Activated CD8-positive, alpha-beta T cell treated with anti-CD3 and anti-CD28 coated beads for 36 hours (primary cell): ENCODE measurements around the gene CRYGN. TPM values are rescaled to one million over a fixed set of nuclear protein-coding genes. Genes with fewer than 3 reads are reported as not detected.

Experiments used
- ATAC-seq: fragments of 200-7000 bp; cut with Tn5 transposase; one replicate; pipeline ENCODE4 v1.10.0; 2021; ENCODE audit warnings: mild to moderate bottlenecking, moderate library complexity
- CTCF ChIA-PET: fragments of 350-600 bp; sonication (Branson Sonifier 250); formaldehyde crosslinking; loops from one replicate; lab custom pipeline; 2021; ENCODE audit warnings: antibody characterized with exemption; lab: Charles Lee
- POLR2A ChIA-PET: fragments of 350-600 bp; sonication (Branson Sonifier 250); formaldehyde crosslinking; loops from one replicate; lab custom pipeline; 2021; ENCODE audit warnings: antibody characterized with exemption; lab: Charles Lee
- DNase-seq: peaks from one replicate; pipeline ENCODE4 v3.0.0-alpha.2; 2020
- H3K27ac Mint-ChIP-seq: one replicate; pipeline ENCODE4 v1.8.0; 2021; ENCODE audit warnings: mild to moderate bottlenecking, mixed read lengths
- H3K27me3 Mint-ChIP-seq: one replicate; pipeline ENCODE4 v1.8.0; 2021; ENCODE audit warnings: mixed read lengths
- H3K36me3 Mint-ChIP-seq: one replicate; pipeline ENCODE4 v1.8.0; 2021; ENCODE audit warnings: low read depth, mixed read lengths
- H3K4me1 Mint-ChIP-seq: one replicate; pipeline ENCODE4 v1.8.0; 2021; ENCODE audit warnings: low read depth, mixed read lengths
- H3K4me3 Mint-ChIP-seq: one replicate; pipeline ENCODE4 v1.8.0; 2021; ENCODE audit warnings: mild to moderate bottlenecking, moderate library complexity, mixed read lengths
- H3K9me3 Mint-ChIP-seq: one replicate; pipeline ENCODE4 v1.8.0; 2021; ENCODE audit warnings: mixed read lengths
- intact Hi-C: fragments of 100-400 bp; cut with micrococcal nuclease; formaldehyde crosslinking; loops from one replicate; pipeline ENCODE4 v1.10.0; 2022
- total RNA-seq, 2 experiments: library from RNA; stranded (reverse); gene quantifications; one replicate each; pipeline ENCODE4 v1.2.3, GENCODE V29; 2021
- TF ChIP-seq, protein P1 (sequence below): fragments of 200-600 bp; IDR thresholded peaks from one replicate; pipeline ENCODE4 v1.8.0; 2022; ENCODE audit warnings: antibody characterized with exemption, mild to moderate bottlenecking

CRYGN gene
- total RNA-seq, 2 experiments from 2014 or later = 0.16 to 0.90 TPM

DNA sequence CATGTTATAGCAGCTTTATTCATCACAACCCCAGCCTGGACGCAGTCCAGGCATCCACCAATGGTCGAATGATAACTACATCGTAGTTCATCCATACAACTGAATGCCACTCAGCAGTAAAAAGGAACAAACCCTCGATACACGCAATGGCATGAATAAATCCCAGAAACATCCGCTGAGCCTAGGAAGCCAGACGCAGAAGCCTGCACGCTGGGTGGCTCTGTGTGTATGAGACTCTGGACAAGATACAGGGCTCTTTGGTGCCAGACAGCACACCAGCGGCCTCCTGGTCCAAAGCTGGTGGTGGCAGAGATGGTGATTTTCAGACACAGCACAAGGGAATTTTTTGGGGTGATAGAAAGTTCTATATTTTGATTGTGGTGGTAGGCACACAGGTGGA is 10.0 kb upstream of the CRYGN start:
- Mint-ChIP-seq H3K27me3 (peaks cover 5% of the 10 kb centered on the region), H3K4me1 (peaks cover 4% of the 10 kb centered on the region), H3K4me3 (no peak overlapping the region), H3K9me3 (no peaks in the 10 kb centered on the region), H3K27ac (no peak overlapping the region), H3K36me3 (no peaks in the 10 kb centered on the region)
- POLR2A ChIA-PET = interaction anchor here (1.5 kb wide), 1 partner anchor 20 kb away, joined by 3 read pairs; no protein-coding TSS in a partner anchor
- ATAC-seq (no peak), DNase-seq (no peak)
- TF ChIP-seq, protein P1, sequence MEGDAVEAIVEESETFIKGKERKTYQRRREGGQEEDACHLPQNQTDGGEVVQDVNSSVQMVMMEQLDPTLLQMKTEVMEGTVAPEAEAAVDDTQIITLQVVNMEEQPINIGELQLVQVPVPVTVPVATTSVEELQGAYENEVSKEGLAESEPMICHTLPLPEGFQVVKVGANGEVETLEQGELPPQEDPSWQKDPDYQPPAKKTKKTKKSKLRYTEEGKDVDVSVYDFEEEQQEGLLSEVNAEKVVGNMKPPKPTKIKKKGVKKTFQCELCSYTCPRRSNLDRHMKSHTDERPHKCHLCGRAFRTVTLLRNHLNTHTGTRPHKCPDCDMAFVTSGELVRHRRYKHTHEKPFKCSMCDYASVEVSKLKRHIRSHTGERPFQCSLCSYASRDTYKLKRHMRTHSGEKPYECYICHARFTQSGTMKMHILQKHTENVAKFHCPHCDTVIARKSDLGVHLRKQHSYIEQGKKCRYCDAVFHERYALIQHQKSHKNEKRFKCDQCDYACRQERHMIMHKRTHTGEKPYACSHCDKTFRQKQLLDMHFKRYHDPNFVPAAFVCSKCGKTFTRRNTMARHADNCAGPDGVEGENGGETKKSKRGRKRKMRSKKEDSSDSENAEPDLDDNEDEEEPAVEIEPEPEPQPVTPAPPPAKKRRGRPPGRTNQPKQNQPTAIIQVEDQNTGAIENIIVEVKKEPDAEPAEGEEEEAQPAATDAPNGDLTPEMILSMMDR = no peak
- intact Hi-C loops = loop anchor here (2.0 to 5.0 kb wide), 2 partner anchors 135 to 188 kb away; no protein-coding TSS in a partner anchor
- CTCF ChIA-PET = interaction anchor here (1.0 to 5.4 kb wide), 15 partner anchors 10 to 204 kb away, joined by 3 to 227 read pairs (median 23); partner anchors contain the start of gene CRYGN

DNA sequence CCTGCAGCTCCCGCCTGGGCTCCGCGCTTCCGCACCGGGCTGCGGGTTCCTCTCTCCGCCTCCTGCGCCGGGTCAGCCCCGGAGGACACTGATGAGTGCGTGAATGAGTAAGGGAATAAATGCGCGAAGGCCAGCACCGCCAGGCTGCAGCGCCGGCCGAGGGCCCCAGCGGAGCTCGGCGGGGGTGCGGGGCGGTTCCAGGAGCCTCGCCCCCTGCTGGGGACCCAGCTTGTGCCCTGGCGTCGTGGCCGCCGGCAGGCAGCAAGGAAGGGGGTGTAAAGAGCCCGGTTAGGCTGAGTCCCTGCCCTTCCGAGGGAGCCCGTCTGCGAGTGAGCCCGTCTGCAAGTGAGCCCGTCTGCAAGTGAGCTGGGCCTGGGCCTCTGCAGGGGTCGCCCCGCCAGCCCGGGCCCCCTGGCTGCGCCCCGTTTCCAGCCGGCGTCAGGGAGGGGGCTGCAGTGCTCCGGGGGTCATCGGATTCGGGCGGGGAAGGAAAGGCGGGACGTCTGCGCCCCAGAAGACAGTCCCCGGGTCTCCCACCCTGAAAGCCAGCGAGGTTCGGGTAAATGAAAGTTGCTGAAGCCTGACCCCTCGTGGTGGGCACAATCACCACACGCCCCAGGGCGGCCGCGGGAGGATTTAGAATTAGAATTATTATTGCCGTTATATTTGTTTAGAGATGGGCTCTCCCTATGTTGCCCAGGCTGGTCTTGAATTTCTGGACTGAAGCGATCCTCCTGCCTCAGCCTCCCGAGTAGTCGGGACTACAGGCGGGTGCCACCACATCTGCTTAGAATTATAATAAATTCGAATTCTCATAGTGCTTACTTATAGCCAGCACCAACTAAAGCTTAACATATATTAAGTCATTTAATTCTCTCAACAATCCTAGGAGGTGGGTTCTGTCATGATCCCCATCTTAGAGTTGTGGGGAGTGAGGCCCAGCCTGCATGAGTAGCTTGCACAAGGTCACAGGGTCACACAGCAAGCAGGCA is 8.6 kb upstream of the CRYGN start:
- ATAC-seq (peak; percentile 83), DNase-seq (peak; percentile 86)
- Mint-ChIP-seq H3K27ac (no peak overlapping the region), H3K27me3 (peaks cover 5% of the 10 kb centered on the region), H3K36me3 (no peaks in the 10 kb centered on the region), H3K4me3 (peak overlapping the region; percentile 57), H3K9me3 (no peaks in the 10 kb centered on the region), H3K4me1 (peaks cover 11% of the 10 kb centered on the region)
- TF ChIP-seq, protein P1 = peak; percentile 90
- intact Hi-C loops = loop anchor here (1.0 to 2.0 kb wide), 2 partner anchors 80 to 134 kb away; no protein-coding TSS in a partner anchor
- ChIA-PET POLR2A (interaction anchor here (0.7 to 2.7 kb wide), 8 partner anchors 13 to 97 kb away, joined by 3 to 10 read pairs (median 4); partner anchors contain the start of gene WDR86), CTCF (interaction anchor here (0.5 to 5.4 kb wide), 50 partner anchors 8 to 334 kb away, joined by 3 to 227 read pairs (median 5); partner anchors contain the start of genes CRYGN, NUB1 and RHEB)

DNA sequence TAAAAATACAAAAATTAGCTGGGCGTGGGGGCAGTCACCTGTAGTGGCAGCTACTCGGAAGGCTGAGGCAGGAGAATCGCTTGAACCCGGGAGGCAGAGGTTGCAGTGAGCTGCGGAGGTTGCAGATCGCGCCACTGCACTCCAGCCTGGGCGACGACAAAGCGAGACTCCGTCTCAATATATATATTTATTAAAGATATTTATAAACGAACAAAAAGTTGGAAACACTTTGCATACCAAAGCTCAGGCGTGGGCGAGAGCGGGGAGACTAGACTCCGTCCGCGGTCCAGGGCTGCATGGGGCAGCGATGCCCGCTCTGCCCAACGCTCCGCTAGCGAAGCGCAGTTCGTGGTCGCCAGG is 7.9 kb upstream of the CRYGN start:
- DNase-seq = no peak
- TF ChIP-seq, protein P1 = no peak
- POLR2A ChIA-PET = interaction anchor here (1.4 to 2.7 kb wide), 5 partner anchors 14 to 96 kb away, joined by 3 to 10 read pairs (median 7); partner anchors contain the start of gene WDR86
- Mint-ChIP-seq H3K4me1 (peaks cover 11% of the 10 kb centered on the region), H3K27me3 (peaks cover 5% of the 10 kb centered on the region), H3K4me3 (peak overlapping the region; percentile 57), H3K27ac (no peak overlapping the region), H3K9me3 (no peaks in the 10 kb centered on the region), H3K36me3 (no peaks in the 10 kb centered on the region)
- CTCF ChIA-PET = interaction anchor here (0.8 to 5.4 kb wide), 42 partner anchors 8 to 334 kb away, joined by 3 to 227 read pairs (median 8); partner anchors contain the start of genes CRYGN and RHEB
- intact Hi-C loops = loop anchor here (1.0 to 2.0 kb wide), 2 partner anchors 80 to 133 kb away; no protein-coding TSS in a partner anchor
- ATAC-seq = no peak

DNA sequence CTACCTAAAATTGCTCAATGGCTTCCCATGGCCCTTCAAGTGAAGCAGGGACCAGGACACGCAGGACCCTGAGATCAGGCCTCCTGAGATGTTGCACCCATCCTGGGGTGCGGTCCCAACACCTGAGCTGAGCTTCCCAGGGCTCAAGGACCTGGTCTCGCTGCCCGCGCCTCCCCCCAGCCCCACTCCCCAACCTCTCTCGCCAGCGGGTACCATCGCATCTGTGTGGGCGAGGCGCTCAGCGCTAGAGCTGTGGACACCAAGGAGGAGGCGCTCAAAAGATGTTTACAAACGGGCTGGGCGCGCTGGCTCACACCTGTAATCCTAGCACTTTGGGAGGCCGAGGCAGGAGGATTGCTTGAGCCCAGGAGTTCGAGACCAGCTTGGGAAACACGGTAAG is 7.4 kb upstream of the CRYGN start:
- ChIA-PET CTCF (interaction anchor here (1.1 to 5.4 kb wide), 18 partner anchors 12 to 323 kb away, joined by 3 to 227 read pairs (median 12); no protein-coding TSS in a partner anchor), POLR2A (interaction anchor here (1.4 to 2.7 kb wide), 3 partner anchors 17 to 95 kb away, joined by 3 to 10 read pairs (median 7); partner anchors contain the start of gene WDR86)
- Mint-ChIP-seq H3K27me3 (peaks cover 5% of the 10 kb centered on the region), H3K27ac (no peak overlapping the region), H3K36me3 (no peaks in the 10 kb centered on the region), H3K4me1 (peaks cover 12% of the 10 kb centered on the region), H3K9me3 (no peaks in the 10 kb centered on the region), H3K4me3 (no peak overlapping the region)
- ATAC-seq (no peak), DNase-seq (no peak)
- intact Hi-C loops = no loop called here
- TF ChIP-seq, protein P1 = no peak
